NCI-H2196 (cell line): ENCODE data around the gene DYNC1H1.
A peak's percentile ranks its signal among the peaks of the same experiment; 100 is the strongest.

ENCODE experiments used
- DNase-seq: peaks from one replicate; lab custom pipeline; 2025; ENCODE audit not compliant: unreplicated experiment; lab: John Stamatoyannopoulos, UW

The DYNC1H1 gene

GRCh38 chr14:102086972-102087761 is 122.8 kb downstream of the DYNC1H1 start, which contains the start of gene HSP90AA1:
HSP90AA1 (minus strand) TSS chr14:102087044; CDS start chr14:102086378, 666 bp downstream.
- DNase-seq, result peak; percentile 83

- no peak for DNase-seq
These were observed 123.3 kb downstream of the DYNC1H1 start for GRCh38 chr14:102087762-102088011.

- DNase-seq, result no peak
These were observed 123.8 kb downstream of the DYNC1H1 start for GRCh38 chr14:102088012-102088792.

- no peak for DNase-seq
These were observed 125.4 kb downstream of the DYNC1H1 start for GRCh38 chr14:102089621-102090343.

GRCh38 chr14:102090713-102091112 is 126.3 kb downstream of the DYNC1H1 start:
- no peak for DNase-seq

- DNase-seq, result no peak
These were observed 128.4 kb downstream of the DYNC1H1 start for GRCh38 chr14:102092806-102093205.

- DNase-seq, result no peak
These were observed 129.7 kb downstream of the DYNC1H1 start for GRCh38 chr14:102094101-102094500.

- DNase-seq, result no peak
These were observed 131.0 kb downstream of the DYNC1H1 start for GRCh38 chr14:102095231-102095870.

GRCh38 chr14:102095871-102096568 is 131.6 kb downstream of the DYNC1H1 start:
- DNase-seq, result no peak

- DNase-seq, result peak; percentile 79
These were observed 132.3 kb downstream of the DYNC1H1 start for GRCh38 chr14:102096569-102097188.

- no peak for DNase-seq
These were observed 133.2 kb downstream of the DYNC1H1 start for GRCh38 chr14:102097441-102098135.

- DNase-seq, result no peak
These were observed 138.8 kb downstream of the DYNC1H1 start for GRCh38 chr14:102103062-102103695.

GRCh38 chr14:102105369-102105768 is 141.0 kb downstream of the DYNC1H1 start:
- no peak for DNase-seq
